Breast epithelium (tissue), 4 donors: Measurements from ENCODE around the gene CCSAP. TPM values are rescaled to one million over a fixed set of nuclear protein-coding genes. Genes with fewer than 3 reads are reported as not detected.

ENCODE experiments used
- DNase-seq, 2 donors: peaks; one replicate each; pipeline ENCODE4 v3.0.0-alpha.2; 2019; ENCODE audit warnings: low spot score in 2 of 2
- H3K27ac ChIP-seq, 2 donors: fragments of 200-600 bp; sonication (generic) in 1 of 2; one replicate each; pipeline ENCODE4 v1.5.1; 2016 to 2019; ENCODE audit warnings: mild to moderate bottlenecking in 1 of 2
- H3K27me3 ChIP-seq, 2 donors: fragments of 200-600 bp; sonication (generic) in 1 of 2; one replicate each; pipeline versions ENCODE4 v1.5.1 to v1.6.0; 2017 to 2019; ENCODE audit warnings: control low read depth in 1 of 2, mild to moderate bottlenecking in 1 of 2
- H3K36me3 ChIP-seq: fragments of 200-600 bp; one replicate; pipeline ENCODE4 v1.5.1; 2019
- H3K4me1 ChIP-seq, 2 donors: fragments of 200-600 bp; sonication (generic); one replicate each; pipeline ENCODE4 v1.5.1; 2016 to 2019; ENCODE audit warnings: control low read depth in 1 of 2
- H3K4me3 ChIP-seq, 3 donors: fragments of 200-600 bp; sonication (generic); 1 replicate in 2 of 3; 2 replicates in 1 of 3; pipeline ENCODE4 v1.5.1; 2016 to 2019; ENCODE audit warnings: mild to moderate bottlenecking in 3 of 3, moderate library complexity in 2 of 3
- H3K9me3 ChIP-seq, 2 donors: fragments of 200-600 bp; sonication (generic) in 1 of 2; one replicate each; pipeline ENCODE4 v1.5.1; 2016 to 2019; ENCODE audit warnings: control low read depth in 1 of 2
- CTCF ChIP-seq, 3 donors: fragments of 450-650 bp; IDR thresholded peaks; one replicate each; pipeline ENCODE4 v1.5.1; 2016 to 2017; ENCODE audit warnings: antibody characterized with exemption in 3 of 3, mild to moderate bottlenecking in 3 of 3, moderate library complexity in 3 of 3
- POLR2A ChIP-seq: fragments of 450-650 bp; IDR thresholded peaks from one replicate; pipeline ENCODE4 v1.6.1; 2016; ENCODE audit warnings: antibody characterized with exemption, mild to moderate bottlenecking, moderate library complexity
- POLR2AphosphoS5 ChIP-seq, 3 donors: sonication (generic); formaldehyde crosslinking; IDR thresholded peaks; one replicate each; pipeline ENCODE4 v1.6.1; 2017; ENCODE audit warnings: antibody characterized with exemption in 3 of 3
- intact Hi-C: fragments of 100-400 bp; cut with DNase I; formaldehyde crosslinking; loops from one replicate; pipeline ENCODE4 v1.15.1; 2023; ENCODE audit warnings: low total_unique reads
- total RNA-seq, 3 donors: library from RNA; depleted of rRNA; stranded (reverse); fragments of >200 nt; gene quantifications; one replicate each; pipeline ENCODE4 v1.1.0, GENCODE V29; 2016

Gene CCSAP
- total RNA-seq, 3 donors from 2014 or later = 6.9 to 13.5 (median 7.8) TPM

GRCh38 chr1:229384822-229385221 lies 42.0 kb upstream of the CCSAP start:
- no peak overlapping the region for H3K4me3 ChIP-seq
- peaks cover 0 to under 1% of the 10 kb centered on the region in 2 donors for H3K9me3 ChIP-seq
- TF ChIP-seq POLR2AphosphoS5 (IDR thresholded peaks at IDR 0.05) = no peak
- no peak for TF ChIP-seq POLR2A
- no peak for TF ChIP-seq CTCF (IDR thresholded peaks at IDR 0.05)
- no peaks in the 10 kb centered on the region for H3K27me3 ChIP-seq
- no peak for DNase-seq
- no peaks in the 10 kb centered on the region for H3K4me1 ChIP-seq
- H3K27ac ChIP-seq = no peak overlapping the region
- intact Hi-C loops = no loop called here
- no peaks in the 10 kb centered on the region for H3K36me3 ChIP-seq

GRCh38 chr1:229383961-229384360 lies 41.1 kb upstream of the CCSAP start:
- TF ChIP-seq POLR2A (no peak), POLR2AphosphoS5 (IDR thresholded peaks at IDR 0.05) (no peak), CTCF (IDR thresholded peaks at IDR 0.05) (no peak)
- Histone ChIP-seq H3K4me3 (no peak overlapping the region), H3K36me3 (no peaks in the 10 kb centered on the region), H3K27ac (no peak overlapping the region), H3K9me3 (no peaks in the 10 kb centered on the region), H3K27me3 (no peaks in the 10 kb centered on the region), H3K4me1 (no peaks in the 10 kb centered on the region)
- no peak for DNase-seq
- intact Hi-C loops = no loop called here

- no peak overlapping the region for H3K27ac ChIP-seq
- no peaks in the 10 kb centered on the region for H3K9me3 ChIP-seq
- no peaks in the 10 kb centered on the region for H3K4me1 ChIP-seq
- intact Hi-C loops = no loop called here
- no peaks in the 10 kb centered on the region for H3K27me3 ChIP-seq
- no peaks in the 10 kb centered on the region for H3K36me3 ChIP-seq
- TF ChIP-seq POLR2AphosphoS5 (IDR thresholded peaks at IDR 0.05) (no peak), POLR2A (no peak), CTCF (IDR thresholded peaks at IDR 0.05) (no peak)
- no peak overlapping the region for H3K4me3 ChIP-seq
- DNase-seq = no peak
Measured at GRCh38 chr1:229383188-229383587, 40.3 kb upstream of the CCSAP start.

- H3K4me3 ChIP-seq = no peak overlapping the region
- TF ChIP-seq POLR2AphosphoS5 (IDR thresholded peaks at IDR 0.05) = no peak
- no peak for TF ChIP-seq CTCF (IDR thresholded peaks at IDR 0.05)
- no peak for TF ChIP-seq POLR2A
- H3K4me1 ChIP-seq = no peaks in the 10 kb centered on the region
- DNase-seq = no peak
- no peaks in the 10 kb centered on the region for H3K9me3 ChIP-seq
- intact Hi-C loops = no loop called here
- H3K27ac ChIP-seq = no peak overlapping the region
- no peaks in the 10 kb centered on the region for H3K27me3 ChIP-seq
- no peaks in the 10 kb centered on the region for H3K36me3 ChIP-seq
Measured at GRCh38 chr1:229381234-229381633, 38.4 kb upstream of the CCSAP start.

GRCh38 chr1:229380536-229381160 lies 37.8 kb upstream of the CCSAP start:
- no peak overlapping the region for H3K27ac ChIP-seq
- intact Hi-C loops = no loop called here
- DNase-seq = no peak

More at GRCh38 chr1:229380536-229381160, 37.8 kb upstream of the CCSAP start:
- Histone ChIP-seq H3K36me3 (no peaks in the 10 kb centered on the region), H3K27me3 (no peaks in the 10 kb centered on the region), H3K4me1 (no peaks in the 10 kb centered on the region), H3K9me3 (no peaks in the 10 kb centered on the region), H3K4me3 (no peak overlapping the region)
- no peak for TF ChIP-seq POLR2A
- no peak for TF ChIP-seq POLR2AphosphoS5 (IDR thresholded peaks at IDR 0.05)
- no peak for TF ChIP-seq CTCF (IDR thresholded peaks at IDR 0.05)
